HCT116 (cell line): ENCODE data around the gene AQP5. TPM values are rescaled to one million over a fixed set of nuclear protein-coding genes. Genes with fewer than 3 reads are reported as not detected.

Experiments used
- ATAC-seq: fragments of 200-7000 bp; cut with Tn5 transposase; 2 replicates; pipeline ENCODE4 v1.9.1; 2020; ENCODE audit warnings: mild to moderate bottlenecking, moderate library complexity
- BruUV-seq: library from RNA; stranded (reverse); fragments of 400-500 nt; replicated peaks from 2 replicates; lab custom pipeline; 2021; lab: Mats Ljungman, UMichigan
- CTCF ChIA-PET: fragments of 300-600 bp; sonication (Branson Sonifier 250); formaldehyde crosslinking; loops from one replicate; lab custom pipeline; 2021; ENCODE audit warnings: antibody characterized with exemption; lab: Charles Lee
- POLR2A ChIA-PET: fragments of 300-600, 350-600 bp; sonication (Branson Sonifier 250); formaldehyde crosslinking; loops from one replicate; lab custom pipeline; 2021; ENCODE audit warnings: antibody characterized with exemption; lab: Charles Lee
- RAD21 ChIA-PET, 2 experiments: fragments of 300-600 bp; sonication (Branson Sonifier 250); formaldehyde crosslinking; loops; one replicate each; lab custom pipeline; 2023; ENCODE audit warnings: low total read pairs in 2 of 2; ENCODE audit not compliant: uncharacterized antibody in 2 of 2, unreplicated experiment in 2 of 2, low non-redundant PET in 1 of 2; lab: Charles Lee
- DNase-seq: peaks from one replicate; pipeline ENCODE4 v3.0.0-alpha.2; 2010; ENCODE audit warnings: low read depth, low spot score
- H2AFZ ChIP-seq: fragments of 200-600 bp; shearing (Covaris generic), sonication (generic); 2 replicates; pipeline ENCODE4 v1.6.1; 2017; ENCODE audit warnings: low read depth, mixed run types, mixed read lengths, antibody characterized with exemption, low read length; ENCODE audit not compliant: poor library complexity, severe bottlenecking
- H3K27ac ChIP-seq: 2 replicates; pipeline ENCODE4 v1.5.1; 2012; ENCODE audit warnings: low read depth, low read length
- H3K27me3 ChIP-seq: fragments of 200-600 bp; sonication (generic); 2 replicates; pipeline ENCODE4 v1.6.1; 2016; ENCODE audit warnings: mixed run types, low read length, mixed read lengths; ENCODE audit not compliant: insufficient read depth
- H3K36me3 ChIP-seq, 2 experiments: fragments of 200-500 bp in 1 of 2; fragments of 200-600 bp in 1 of 2; sonication (Bioruptor generic) in 1 of 2; sonication (generic) in 1 of 2; 2 replicates each; pipeline versions ENCODE4 v1.5.1 to v1.6.1; 2014 to 2016; ENCODE audit warnings: low read length in 2 of 2, inconsistent platforms in 1 of 2, mixed read lengths in 1 of 2, mixed run types in 1 of 2; ENCODE audit not compliant: insufficient read depth in 2 of 2, control insufficient read depth in 1 of 2
- H3K4me1 ChIP-seq, 2 experiments: fragments of 200-600 bp in 1 of 2; sonication (generic) in 1 of 2; 2 replicates each; pipeline versions ENCODE4 v1.5.1 to v1.6.1; 2012 to 2017; ENCODE audit warnings: low read length in 2 of 2, inconsistent platforms in 1 of 2, mild to moderate bottlenecking in 1 of 2, mixed read lengths in 1 of 2, mixed run types in 1 of 2, moderate library complexity in 1 of 2; ENCODE audit not compliant: insufficient read depth in 2 of 2, control insufficient read depth in 1 of 2
- H3K4me2 ChIP-seq: fragments of 200-600 bp; sonication (generic); 2 replicates; pipeline ENCODE4 v1.6.1; 2017; ENCODE audit warnings: mixed run types, low read length, mixed read lengths
- H3K4me3 ChIP-seq, 2 experiments: fragments of 200-600 bp in 1 of 2; sonication (generic) in 1 of 2; replicated peaks in 1 of 2; 2 replicates each; pipeline ENCODE4 v1.5.1; 2011 to 2016; ENCODE audit warnings: low read length in 2 of 2, control low read depth in 1 of 2, low read depth in 1 of 2, mild to moderate bottlenecking in 1 of 2, mixed read lengths in 1 of 2, mixed run types in 1 of 2
- H3K79me2 ChIP-seq: fragments of 200-600 bp; sonication (generic); 2 replicates; pipeline ENCODE4 v1.6.1; 2017; ENCODE audit warnings: mild to moderate bottlenecking, mixed run types, low read length, moderate library complexity, mixed read lengths; ENCODE audit not compliant: insufficient read depth
- H3K9ac ChIP-seq: fragments of 200-600 bp; sonication (generic); 2 replicates; pipeline ENCODE4 v1.6.1; 2016; ENCODE audit warnings: low read length, mixed read lengths
- H3K9me2 ChIP-seq: fragments of 200-600 bp; sonication (generic), shearing (Covaris generic); 2 replicates; pipeline ENCODE4 v1.6.1; 2017; ENCODE audit warnings: mixed run types, mild to moderate bottlenecking, moderate library complexity; ENCODE audit not compliant: insufficient read depth
- H3K9me3 ChIP-seq, 2 experiments: fragments of 200-500 bp in 1 of 2; fragments of 200-600 bp in 1 of 2; sonication (Bioruptor generic) in 1 of 2; sonication (generic) in 1 of 2; 2 replicates each; pipeline ENCODE4 v1.6.1; 2014 to 2017; ENCODE audit warnings: low read length in 2 of 2, mixed read lengths in 2 of 2, inconsistent platforms in 1 of 2, low read depth in 1 of 2, mild to moderate bottlenecking in 1 of 2, mixed run types in 1 of 2, moderate library complexity in 1 of 2; ENCODE audit not compliant: control insufficient read depth in 1 of 2, insufficient read depth in 1 of 2
- H4K20me1 ChIP-seq: fragments of 200-600 bp; sonication (generic), shearing (Covaris generic); 2 replicates; pipeline ENCODE4 v1.6.1; 2017; ENCODE audit warnings: mixed run types, mild to moderate bottlenecking, moderate library complexity; ENCODE audit not compliant: insufficient read depth
- CEBPB ChIP-seq: IDR thresholded peaks from 2 replicates; pipeline ENCODE4 v1.6.1; 2012; ENCODE audit warnings: low read depth
- EZH2 ChIP-seq: fragments of 200-600 bp; sonication (generic); IDR thresholded peaks from 2 replicates; pipeline ENCODE4 v1.6.1; 2017; ENCODE audit warnings: antibody characterized with exemption, mixed run types
- FOSL1 ChIP-seq: IDR thresholded peaks from 2 replicates; pipeline ENCODE4 v1.6.1; 2012; ENCODE audit warnings: low read depth
- POLR2A ChIP-seq: IDR thresholded peaks from 2 replicates; pipeline ENCODE4 v1.7.0; 2011; ENCODE audit warnings: borderline replicate concordance; ENCODE audit not compliant: insufficient read depth, insufficient read length; ENCODE audit errors: extremely low read depth
- POLR2AphosphoS5 ChIP-seq: IDR thresholded peaks from 2 replicates; pipeline ENCODE4 v1.6.1; 2011; ENCODE audit warnings: mild to moderate bottlenecking, low read depth, low read length, moderate library complexity
- SP1 ChIP-seq: IDR thresholded peaks from 2 replicates; pipeline ENCODE4 v1.6.1; 2012; ENCODE audit warnings: low read depth
- SRF ChIP-seq: IDR thresholded peaks from 2 replicates; pipeline ENCODE4 v1.6.1; 2012; ENCODE audit warnings: low read depth
- ZNF274 ChIP-seq: fragments of 200-500 bp; sonication (Bioruptor generic); IDR thresholded peaks from 2 replicates; pipeline ENCODE4 v1.6.1; 2014; ENCODE audit warnings: mild to moderate bottlenecking, low read depth, low read length, inconsistent platforms
- intact Hi-C: fragments of 100-400 bp; cut with micrococcal nuclease; formaldehyde crosslinking; loops from 2 replicates; pipeline ENCODE4 v1.10.0; 2022
- total RNA-seq: library from RNA; stranded (reverse); gene quantifications from one replicate; pipeline ENCODE4 v1.2.1, GENCODE V29; 2021; ENCODE audit not compliant: unreplicated experiment
- TF ChIP-seq, protein P1 (sequence below): IDR thresholded peaks from 2 replicates; pipeline ENCODE4 v1.6.1; 2012
- TF ChIP-seq, protein P2 (sequence below): IDR thresholded peaks from 2 replicates; pipeline ENCODE4 v1.6.1; 2012; ENCODE audit warnings: low read depth
- TF ChIP-seq, protein P3 (sequence below): IDR thresholded peaks from 2 replicates; pipeline ENCODE4 v1.6.1; 2012
- TF ChIP-seq, protein P4 (sequence below), 3 experiments: fragments of 200-600 bp in 1 of 3; sonication (generic) in 1 of 3; IDR thresholded peaks in 2 of 3; conservative IDR thresholded peaks in 1 of 3; 2 replicates each; pipeline ENCODE4 v1.5.1; 2012 to 2017; ENCODE audit warnings: low read depth in 2 of 3, low read length in 2 of 3, antibody characterized with exemption in 1 of 3, borderline replicate concordance in 1 of 3, control low read depth in 1 of 3, mild to moderate bottlenecking in 1 of 3, mixed read lengths in 1 of 3, mixed run types in 1 of 3, moderate library complexity in 1 of 3; ENCODE audit not compliant: insufficient read depth in 1 of 3

The AQP5 gene
- total RNA-seq, 1 experiment from 2014 or later: not detected

DNA sequence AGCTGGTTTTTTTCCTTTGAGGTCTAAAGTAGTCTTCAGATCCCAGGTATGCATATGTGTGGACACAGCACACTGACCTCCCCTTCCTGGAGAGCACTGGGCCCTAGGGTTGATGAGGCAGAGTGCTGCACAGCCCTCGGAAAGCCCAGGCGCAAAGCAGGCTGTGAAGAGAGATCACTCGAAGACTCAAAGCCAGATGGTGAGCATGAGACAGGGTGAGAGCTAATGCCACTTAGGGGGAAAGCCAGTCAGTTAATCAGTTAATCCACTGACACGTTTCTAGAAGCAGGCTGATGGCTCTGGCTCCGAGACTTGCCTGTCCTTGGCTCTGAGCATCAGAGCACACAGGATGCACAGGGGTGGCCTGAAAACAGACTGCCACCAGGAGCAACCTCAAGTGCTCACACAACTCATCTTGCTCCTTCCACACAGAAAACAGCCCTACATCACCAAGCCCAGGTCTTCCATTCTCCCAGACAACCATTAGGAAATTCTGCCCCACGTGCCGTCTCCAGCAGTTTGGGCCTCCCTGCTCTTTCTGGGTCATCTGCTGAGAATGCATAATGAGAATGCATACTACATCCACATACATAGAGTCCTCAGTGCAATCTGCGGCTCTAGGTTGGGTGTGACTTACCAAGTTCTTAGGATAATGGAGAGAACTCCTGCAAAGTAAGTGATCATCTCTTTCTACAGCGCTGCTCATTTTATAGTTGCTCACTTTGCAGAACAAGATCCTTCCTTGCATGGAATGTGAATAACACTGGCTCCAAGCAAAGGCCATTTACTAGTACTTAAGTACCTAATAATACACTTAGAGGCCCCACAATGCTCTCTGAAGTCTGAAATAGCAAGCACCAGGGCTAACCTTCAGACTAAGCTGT is 23.0 kb downstream of the AQP5 start:
- H3K9ac ChIP-seq: no peak overlapping the region
- no peaks in the 10 kb centered on the region for H3K27me3 ChIP-seq
- H3K79me2 ChIP-seq: no peaks in the 10 kb centered on the region
- no peak overlapping the region for H2AFZ ChIP-seq
- ATAC-seq (no peak), DNase-seq (no peak)
- H3K4me2 ChIP-seq: no peak overlapping the region
- RAD21 ChIA-PET: no interaction called here
- TF ChIP-seq CEBPB (no peak), SP1 (no peak), FOSL1 (no peak), EZH2 (no peak), SRF (no peak), POLR2A (no peak), ZNF274 (no peak), POLR2AphosphoS5 (no peak)
- TF ChIP-seq, protein P1, sequence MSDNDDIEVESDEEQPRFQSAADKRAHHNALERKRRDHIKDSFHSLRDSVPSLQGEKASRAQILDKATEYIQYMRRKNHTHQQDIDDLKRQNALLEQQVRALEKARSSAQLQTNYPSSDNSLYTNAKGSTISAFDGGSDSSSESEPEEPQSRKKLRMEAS: no peak
- TF ChIP-seq, protein P2, sequence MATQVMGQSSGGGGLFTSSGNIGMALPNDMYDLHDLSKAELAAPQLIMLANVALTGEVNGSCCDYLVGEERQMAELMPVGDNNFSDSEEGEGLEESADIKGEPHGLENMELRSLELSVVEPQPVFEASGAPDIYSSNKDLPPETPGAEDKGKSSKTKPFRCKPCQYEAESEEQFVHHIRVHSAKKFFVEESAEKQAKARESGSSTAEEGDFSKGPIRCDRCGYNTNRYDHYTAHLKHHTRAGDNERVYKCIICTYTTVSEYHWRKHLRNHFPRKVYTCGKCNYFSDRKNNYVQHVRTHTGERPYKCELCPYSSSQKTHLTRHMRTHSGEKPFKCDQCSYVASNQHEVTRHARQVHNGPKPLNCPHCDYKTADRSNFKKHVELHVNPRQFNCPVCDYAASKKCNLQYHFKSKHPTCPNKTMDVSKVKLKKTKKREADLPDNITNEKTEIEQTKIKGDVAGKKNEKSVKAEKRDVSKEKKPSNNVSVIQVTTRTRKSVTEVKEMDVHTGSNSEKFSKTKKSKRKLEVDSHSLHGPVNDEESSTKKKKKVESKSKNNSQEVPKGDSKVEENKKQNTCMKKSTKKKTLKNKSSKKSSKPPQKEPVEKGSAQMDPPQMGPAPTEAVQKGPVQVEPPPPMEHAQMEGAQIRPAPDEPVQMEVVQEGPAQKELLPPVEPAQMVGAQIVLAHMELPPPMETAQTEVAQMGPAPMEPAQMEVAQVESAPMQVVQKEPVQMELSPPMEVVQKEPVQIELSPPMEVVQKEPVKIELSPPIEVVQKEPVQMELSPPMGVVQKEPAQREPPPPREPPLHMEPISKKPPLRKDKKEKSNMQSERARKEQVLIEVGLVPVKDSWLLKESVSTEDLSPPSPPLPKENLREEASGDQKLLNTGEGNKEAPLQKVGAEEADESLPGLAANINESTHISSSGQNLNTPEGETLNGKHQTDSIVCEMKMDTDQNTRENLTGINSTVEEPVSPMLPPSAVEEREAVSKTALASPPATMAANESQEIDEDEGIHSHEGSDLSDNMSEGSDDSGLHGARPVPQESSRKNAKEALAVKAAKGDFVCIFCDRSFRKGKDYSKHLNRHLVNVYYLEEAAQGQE: no peak
- TF ChIP-seq, protein P3, sequence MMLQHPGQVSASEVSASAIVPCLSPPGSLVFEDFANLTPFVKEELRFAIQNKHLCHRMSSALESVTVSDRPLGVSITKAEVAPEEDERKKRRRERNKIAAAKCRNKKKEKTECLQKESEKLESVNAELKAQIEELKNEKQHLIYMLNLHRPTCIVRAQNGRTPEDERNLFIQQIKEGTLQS: no peak
- TF ChIP-seq, protein P4, sequence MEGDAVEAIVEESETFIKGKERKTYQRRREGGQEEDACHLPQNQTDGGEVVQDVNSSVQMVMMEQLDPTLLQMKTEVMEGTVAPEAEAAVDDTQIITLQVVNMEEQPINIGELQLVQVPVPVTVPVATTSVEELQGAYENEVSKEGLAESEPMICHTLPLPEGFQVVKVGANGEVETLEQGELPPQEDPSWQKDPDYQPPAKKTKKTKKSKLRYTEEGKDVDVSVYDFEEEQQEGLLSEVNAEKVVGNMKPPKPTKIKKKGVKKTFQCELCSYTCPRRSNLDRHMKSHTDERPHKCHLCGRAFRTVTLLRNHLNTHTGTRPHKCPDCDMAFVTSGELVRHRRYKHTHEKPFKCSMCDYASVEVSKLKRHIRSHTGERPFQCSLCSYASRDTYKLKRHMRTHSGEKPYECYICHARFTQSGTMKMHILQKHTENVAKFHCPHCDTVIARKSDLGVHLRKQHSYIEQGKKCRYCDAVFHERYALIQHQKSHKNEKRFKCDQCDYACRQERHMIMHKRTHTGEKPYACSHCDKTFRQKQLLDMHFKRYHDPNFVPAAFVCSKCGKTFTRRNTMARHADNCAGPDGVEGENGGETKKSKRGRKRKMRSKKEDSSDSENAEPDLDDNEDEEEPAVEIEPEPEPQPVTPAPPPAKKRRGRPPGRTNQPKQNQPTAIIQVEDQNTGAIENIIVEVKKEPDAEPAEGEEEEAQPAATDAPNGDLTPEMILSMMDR (IDR thresholded peaks at IDR 0.05 in 2 of 3, conservative IDR thresholded peaks at IDR 0.05 in 1 of 3; ENCODE audit: borderline replicate concordance in 1 of 3, insufficient read depth in 1 of 3, low read depth in 2 of 3, low read length in 2 of 3): no peak
- no peaks in the 10 kb centered on the region for H3K9me3 ChIP-seq
- H3K4me1 ChIP-seq: no peaks in the 10 kb centered on the region
- BruUV-seq: no TSS peak
- no peaks in the 10 kb centered on the region for H4K20me1 ChIP-seq
- POLR2A ChIA-PET: no interaction called here
- no peak overlapping the region for H3K4me3 ChIP-seq
- intact Hi-C loops: no loop called here
- H3K27ac ChIP-seq: no peak overlapping the region
- CTCF ChIA-PET: interaction anchor here (0.8 to 1.4 kb wide), 2 partner anchors 18 to 85 kb away, joined by 3 to 6 read pairs; no protein-coding TSS in a partner anchor
- H3K9me2 ChIP-seq: no peaks in the 10 kb centered on the region
- peaks cover 18 to 29% of the 10 kb centered on the region in 2 experiments for H3K36me3 ChIP-seq
